Stimulated activated CD4-positive, alpha-beta T cell treated with anti-CD3 and anti-CD28 coated beads, Interleukin-4, amount 100 ng/mL, for 48 hours (primary cell): ENCODE data around the gene DTNB.
"Not testable (repeated sequence)": the region's sequence is repeated elsewhere in the genome, so short reads cannot be mapped to it uniquely, and the experiment has no call there.

Experiments
- DNase-seq, 2 donors: peaks; one replicate each; pipeline ENCODE4 v3.0.0-alpha.2; 2020; ENCODE audit warnings: low read depth in 2 of 2

Gene DTNB

GRCh38 chr2:25673300-25674076 is at the start of gene DTNB:
Gene DTNB, minus strand, starts transcription at chr2:25673577. Its CDS starts 20,917 bp downstream, at chr2:25652660.
- DNase-seq: peak; percentile 56 to 65

GRCh38 chr2:25722224-25722623 is 48.8 kb upstream of the DTNB start:
- no peak for DNase-seq

GRCh38 chr2:25720575-25720974 is 47.2 kb upstream of the DTNB start:
- DNase-seq: no peak

- DNase-seq: no peak
Observed at GRCh38 chr2:25714740-25715139, 41.4 kb upstream of the DTNB start.

GRCh38 chr2:25712455-25712854 is 39.1 kb upstream of the DTNB start:
- no peak for DNase-seq

GRCh38 chr2:25711675-25712354 is 38.4 kb upstream of the DTNB start:
- DNase-seq: no peak

GRCh38 chr2:25710750-25711149 is 37.4 kb upstream of the DTNB start:
- DNase-seq: no peak

- no peak for DNase-seq
Observed at GRCh38 chr2:25709349-25709748, 36.0 kb upstream of the DTNB start.

- DNase-seq: no peak
Observed at GRCh38 chr2:25707927-25708590, 34.7 kb upstream of the DTNB start.

- not testable (repeated sequence) for DNase-seq
Observed at GRCh38 chr2:25705575-25705974, 32.2 kb upstream of the DTNB start.

- no peak for DNase-seq
Observed at GRCh38 chr2:25701801-25702200, 28.4 kb upstream of the DTNB start.

- no peak for DNase-seq
Observed at GRCh38 chr2:25700221-25700660, 26.9 kb upstream of the DTNB start.

- no peak for DNase-seq
Observed at GRCh38 chr2:25699216-25699615, 25.8 kb upstream of the DTNB start.

- DNase-seq: no peak
Observed at GRCh38 chr2:25698752-25699151, 25.4 kb upstream of the DTNB start.

GRCh38 chr2:25697559-25698341 is 24.4 kb upstream of the DTNB start:
- DNase-seq: no peak

- DNase-seq: no peak
Observed at GRCh38 chr2:25692737-25693445, 19.5 kb upstream of the DTNB start.

- no peak for DNase-seq
Observed at GRCh38 chr2:25692143-25692542, 18.8 kb upstream of the DTNB start.

GRCh38 chr2:25690058-25690457 is 16.7 kb upstream of the DTNB start:
- no peak for DNase-seq

- DNase-seq: no peak
Observed at GRCh38 chr2:25688236-25688635, 14.9 kb upstream of the DTNB start.

- DNase-seq: no peak
Observed at GRCh38 chr2:25685741-25686140, 12.4 kb upstream of the DTNB start.
